Fibroblast of skin of abdomen (primary cell): ENCODE measurements around the gene IGSF11.
"Not testable (repeated sequence)": the region's sequence is repeated elsewhere in the genome, so short reads cannot be mapped to it uniquely, and the experiment has no call there.

Source experiments
- DNase-seq: peaks from one replicate; pipeline ENCODE4 v3.0.0-alpha.2; 2013

Gene IGSF11

DNA sequence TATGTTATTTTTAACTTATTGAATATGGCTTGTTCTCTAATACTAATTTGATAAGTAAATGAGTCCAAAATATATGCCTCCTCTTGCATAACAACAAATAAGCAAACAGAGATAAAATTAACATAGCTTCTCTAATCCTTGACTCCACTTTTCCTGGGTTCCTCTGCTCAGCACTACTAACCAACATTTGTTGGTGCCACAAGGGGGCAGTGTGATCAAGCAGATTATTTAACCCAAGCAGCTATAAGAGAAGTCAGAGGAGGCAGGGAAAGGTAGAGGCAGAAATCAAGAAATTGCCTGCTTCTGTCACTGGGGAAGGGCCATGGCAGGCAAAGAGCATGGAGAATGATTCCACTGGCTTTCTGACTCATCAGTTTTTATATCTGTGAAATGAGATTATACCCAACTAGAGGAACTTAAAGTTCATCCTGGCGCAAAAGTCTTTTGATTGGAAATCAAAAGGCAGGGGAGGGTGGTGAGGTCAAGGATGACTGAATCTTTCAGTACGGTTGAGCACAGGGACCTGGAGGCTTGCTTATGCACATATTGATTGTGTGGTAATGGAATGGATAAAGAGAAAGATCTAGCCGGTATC, 152.2 kb downstream of the IGSF11 start:
- peak; percentile 38 for DNase-seq

DNA sequence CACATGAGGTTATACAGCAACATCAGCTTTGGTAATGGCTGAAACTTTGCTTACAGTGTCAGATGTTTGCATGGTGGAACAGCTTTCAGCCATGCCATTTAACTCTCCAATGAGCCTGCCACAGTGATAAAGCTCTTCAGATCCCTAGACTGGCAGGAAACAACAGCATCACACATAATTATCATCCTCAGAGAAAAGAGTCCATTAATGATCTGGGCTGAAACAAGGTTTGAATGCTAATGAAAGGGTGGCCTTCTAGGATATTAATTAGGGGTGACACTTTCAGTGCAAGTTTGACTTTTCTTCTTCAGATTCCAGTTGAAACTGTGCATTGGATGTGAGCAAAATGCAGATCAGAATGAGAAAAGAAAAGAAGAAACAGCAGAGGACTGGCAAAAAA, 166.6 kb downstream of the IGSF11 start:
- DNase-seq, result no peak

DNA sequence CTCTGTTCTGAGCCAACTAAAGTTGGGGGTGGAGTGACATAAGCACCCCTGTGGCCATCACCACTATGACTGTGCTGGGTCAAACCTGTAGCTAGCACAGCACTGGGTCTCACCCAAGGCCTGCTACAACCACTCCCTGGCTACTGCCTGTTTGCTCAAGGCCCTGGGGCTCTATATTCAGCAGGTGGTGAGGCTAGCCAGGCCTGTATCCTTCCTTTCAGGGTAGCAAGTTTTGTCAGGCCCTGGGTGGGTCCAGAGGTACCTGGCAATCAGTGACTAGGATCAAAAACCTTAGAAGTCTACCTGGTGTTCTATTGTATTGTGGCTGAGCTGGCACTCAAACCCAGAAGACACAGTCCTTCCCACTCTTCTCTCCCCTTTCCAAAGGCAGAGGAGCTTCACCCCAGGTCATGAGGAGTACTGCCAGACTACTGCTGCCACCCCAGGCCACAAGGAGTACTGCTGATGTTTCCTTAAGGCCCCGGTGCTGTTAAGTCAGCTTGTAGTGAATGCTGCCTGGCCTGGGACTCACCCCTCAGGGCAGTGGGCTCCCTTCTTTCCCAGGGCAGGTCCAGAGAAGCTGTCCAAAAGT, 170.8 kb downstream of the IGSF11 start:
- DNase-seq, result no peak

DNA sequence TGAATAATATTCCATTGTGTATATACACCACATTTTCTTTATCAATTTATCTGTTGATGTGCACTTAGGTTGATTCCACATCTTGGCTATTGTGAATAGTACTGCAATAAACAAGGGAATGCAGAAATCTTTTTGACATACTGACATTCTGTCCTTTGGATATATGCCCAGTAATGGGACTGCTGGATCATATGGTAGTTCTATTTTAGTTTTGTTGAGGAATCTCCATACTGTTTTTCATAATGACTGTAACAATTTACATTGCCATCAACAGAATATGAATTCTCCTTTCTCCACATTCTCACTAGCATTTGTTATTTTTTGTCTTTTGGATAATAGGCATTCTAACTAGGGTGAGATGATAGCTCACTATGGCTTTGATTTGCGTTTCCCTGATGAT, 174.7 kb downstream of the IGSF11 start:
- no peak for DNase-seq

DNA sequence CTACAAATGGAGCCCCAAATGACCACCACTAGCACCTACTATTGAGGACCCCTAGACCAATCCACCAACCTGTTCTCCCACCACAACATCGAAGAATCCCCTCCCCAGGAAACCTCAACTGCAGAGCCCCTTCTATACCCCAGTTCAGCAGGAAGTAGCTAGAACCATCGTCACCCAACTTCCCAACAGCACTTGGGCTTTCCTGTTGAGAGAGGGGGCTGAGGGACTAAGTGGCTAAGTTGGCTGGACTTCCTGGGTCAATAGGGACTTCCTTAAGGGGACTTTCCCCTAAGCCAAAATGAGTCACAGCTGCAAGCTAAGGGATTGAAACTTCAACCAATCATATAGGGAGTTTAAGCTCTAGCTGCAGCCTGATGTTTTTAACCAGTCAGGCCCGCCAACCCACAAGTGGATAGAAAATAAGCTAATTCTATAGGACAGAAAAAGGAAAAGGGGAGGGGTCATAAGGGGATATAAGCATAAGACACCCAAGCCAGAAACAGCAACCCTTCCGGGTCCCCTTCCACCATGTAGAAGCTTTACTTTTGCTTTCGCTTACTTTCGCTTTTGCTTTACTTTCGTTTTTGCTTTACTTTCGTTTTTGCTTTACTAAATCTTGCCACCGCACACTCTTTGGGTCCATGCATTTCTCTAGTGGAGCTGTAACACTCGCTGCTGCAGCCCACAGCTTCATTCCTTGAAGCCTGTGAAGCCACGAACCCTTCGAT, 183.0 kb downstream of the IGSF11 start:
- DNase-seq, result not testable (repeated sequence)

DNA sequence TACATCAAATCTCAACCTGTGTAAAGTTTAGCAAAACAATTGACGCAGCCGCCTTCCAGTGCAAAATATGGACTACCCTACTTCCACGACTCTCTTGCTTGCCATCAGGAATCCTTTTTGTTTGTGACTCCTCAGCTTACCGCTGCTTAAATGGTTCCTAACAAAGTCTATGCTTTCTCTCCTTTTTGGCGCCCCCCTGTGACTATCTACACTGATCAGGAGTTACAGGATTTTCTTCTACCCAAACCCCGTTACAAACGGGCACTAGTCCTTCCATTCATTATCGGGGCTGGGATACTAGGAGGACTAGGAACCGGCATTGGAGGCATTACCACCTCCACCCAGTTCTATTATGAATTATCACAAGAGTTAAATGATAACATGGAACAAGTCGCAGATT, 184.0 kb downstream of the IGSF11 start:
- DNase-seq, result no peak
